HCT116 (cell line): Measurements from ENCODE around the gene ZNF471.

Experiments used
- ATF3 ChIP-seq: IDR thresholded peaks from 2 replicates; pipeline ENCODE4 v1.6.1; 2012
- CBX3 ChIP-seq: IDR thresholded peaks from 2 replicates; pipeline ENCODE4 v1.6.1; 2012; ENCODE audit warnings: low read depth
- CEBPB ChIP-seq: IDR thresholded peaks from 2 replicates; pipeline ENCODE4 v1.6.1; 2012; ENCODE audit warnings: low read depth
- FOSL1 ChIP-seq: IDR thresholded peaks from 2 replicates; pipeline ENCODE4 v1.6.1; 2012; ENCODE audit warnings: low read depth
- POLR2A ChIP-seq: IDR thresholded peaks from 2 replicates; pipeline ENCODE4 v1.7.0; 2011; ENCODE audit warnings: borderline replicate concordance; ENCODE audit not compliant: insufficient read depth, insufficient read length; ENCODE audit errors: extremely low read depth
- POLR2AphosphoS5 ChIP-seq: IDR thresholded peaks from 2 replicates; pipeline ENCODE4 v1.6.1; 2011; ENCODE audit warnings: mild to moderate bottlenecking, low read depth, low read length, moderate library complexity
- RAD21 ChIP-seq: IDR thresholded peaks from 2 replicates; pipeline ENCODE4 v1.6.1; 2012; ENCODE audit warnings: low read depth, mild to moderate bottlenecking
- YY1 ChIP-seq: IDR thresholded peaks from 2 replicates; pipeline ENCODE4 v1.6.1; 2011; ENCODE audit warnings: low read length, low read depth, moderate library complexity, mild to moderate bottlenecking; ENCODE audit not compliant: insufficient replicate concordance; ENCODE audit errors: extremely low read depth
- ZNF274 ChIP-seq: fragments of 200-500 bp; sonication (Bioruptor generic); IDR thresholded peaks from 2 replicates; pipeline ENCODE4 v1.6.1; 2014; ENCODE audit warnings: mild to moderate bottlenecking, low read depth, low read length, inconsistent platforms
- TF ChIP-seq, protein P1 (sequence below), 3 experiments: fragments of 200-600 bp in 1 of 3; sonication (generic) in 1 of 3; IDR thresholded peaks in 2 of 3; conservative IDR thresholded peaks in 1 of 3; 2 replicates each; pipeline ENCODE4 v1.5.1; 2012 to 2017; ENCODE audit warnings: low read depth in 2 of 3, low read length in 2 of 3, antibody characterized with exemption in 1 of 3, borderline replicate concordance in 1 of 3, control low read depth in 1 of 3, mild to moderate bottlenecking in 1 of 3, mixed read lengths in 1 of 3, mixed run types in 1 of 3, moderate library complexity in 1 of 3; ENCODE audit not compliant: insufficient read depth in 1 of 3
- TF ChIP-seq, protein P2 (sequence below): IDR thresholded peaks from 2 replicates; pipeline ENCODE4 v1.6.1; 2012
- TF ChIP-seq, protein P3 (sequence below): IDR thresholded peaks from 2 replicates; pipeline ENCODE4 v1.6.1; 2012; ENCODE audit warnings: low read depth

- TF ChIP-seq, protein P1, sequence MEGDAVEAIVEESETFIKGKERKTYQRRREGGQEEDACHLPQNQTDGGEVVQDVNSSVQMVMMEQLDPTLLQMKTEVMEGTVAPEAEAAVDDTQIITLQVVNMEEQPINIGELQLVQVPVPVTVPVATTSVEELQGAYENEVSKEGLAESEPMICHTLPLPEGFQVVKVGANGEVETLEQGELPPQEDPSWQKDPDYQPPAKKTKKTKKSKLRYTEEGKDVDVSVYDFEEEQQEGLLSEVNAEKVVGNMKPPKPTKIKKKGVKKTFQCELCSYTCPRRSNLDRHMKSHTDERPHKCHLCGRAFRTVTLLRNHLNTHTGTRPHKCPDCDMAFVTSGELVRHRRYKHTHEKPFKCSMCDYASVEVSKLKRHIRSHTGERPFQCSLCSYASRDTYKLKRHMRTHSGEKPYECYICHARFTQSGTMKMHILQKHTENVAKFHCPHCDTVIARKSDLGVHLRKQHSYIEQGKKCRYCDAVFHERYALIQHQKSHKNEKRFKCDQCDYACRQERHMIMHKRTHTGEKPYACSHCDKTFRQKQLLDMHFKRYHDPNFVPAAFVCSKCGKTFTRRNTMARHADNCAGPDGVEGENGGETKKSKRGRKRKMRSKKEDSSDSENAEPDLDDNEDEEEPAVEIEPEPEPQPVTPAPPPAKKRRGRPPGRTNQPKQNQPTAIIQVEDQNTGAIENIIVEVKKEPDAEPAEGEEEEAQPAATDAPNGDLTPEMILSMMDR (IDR thresholded peaks at IDR 0.05 in 2 of 3, conservative IDR thresholded peaks at IDR 0.05 in 1 of 3; ENCODE audit: borderline replicate concordance in 1 of 3, insufficient read depth in 1 of 3, low read depth in 2 of 3, low read length in 2 of 3) = no peak
- TF ChIP-seq, protein P2, sequence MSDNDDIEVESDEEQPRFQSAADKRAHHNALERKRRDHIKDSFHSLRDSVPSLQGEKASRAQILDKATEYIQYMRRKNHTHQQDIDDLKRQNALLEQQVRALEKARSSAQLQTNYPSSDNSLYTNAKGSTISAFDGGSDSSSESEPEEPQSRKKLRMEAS = no peak
- no peak for TF ChIP-seq POLR2AphosphoS5
- no peak for TF ChIP-seq ZNF274
- TF ChIP-seq RAD21 = no peak
- TF ChIP-seq CEBPB = no peak
- no peak for TF ChIP-seq POLR2A
- TF ChIP-seq, protein P3, sequence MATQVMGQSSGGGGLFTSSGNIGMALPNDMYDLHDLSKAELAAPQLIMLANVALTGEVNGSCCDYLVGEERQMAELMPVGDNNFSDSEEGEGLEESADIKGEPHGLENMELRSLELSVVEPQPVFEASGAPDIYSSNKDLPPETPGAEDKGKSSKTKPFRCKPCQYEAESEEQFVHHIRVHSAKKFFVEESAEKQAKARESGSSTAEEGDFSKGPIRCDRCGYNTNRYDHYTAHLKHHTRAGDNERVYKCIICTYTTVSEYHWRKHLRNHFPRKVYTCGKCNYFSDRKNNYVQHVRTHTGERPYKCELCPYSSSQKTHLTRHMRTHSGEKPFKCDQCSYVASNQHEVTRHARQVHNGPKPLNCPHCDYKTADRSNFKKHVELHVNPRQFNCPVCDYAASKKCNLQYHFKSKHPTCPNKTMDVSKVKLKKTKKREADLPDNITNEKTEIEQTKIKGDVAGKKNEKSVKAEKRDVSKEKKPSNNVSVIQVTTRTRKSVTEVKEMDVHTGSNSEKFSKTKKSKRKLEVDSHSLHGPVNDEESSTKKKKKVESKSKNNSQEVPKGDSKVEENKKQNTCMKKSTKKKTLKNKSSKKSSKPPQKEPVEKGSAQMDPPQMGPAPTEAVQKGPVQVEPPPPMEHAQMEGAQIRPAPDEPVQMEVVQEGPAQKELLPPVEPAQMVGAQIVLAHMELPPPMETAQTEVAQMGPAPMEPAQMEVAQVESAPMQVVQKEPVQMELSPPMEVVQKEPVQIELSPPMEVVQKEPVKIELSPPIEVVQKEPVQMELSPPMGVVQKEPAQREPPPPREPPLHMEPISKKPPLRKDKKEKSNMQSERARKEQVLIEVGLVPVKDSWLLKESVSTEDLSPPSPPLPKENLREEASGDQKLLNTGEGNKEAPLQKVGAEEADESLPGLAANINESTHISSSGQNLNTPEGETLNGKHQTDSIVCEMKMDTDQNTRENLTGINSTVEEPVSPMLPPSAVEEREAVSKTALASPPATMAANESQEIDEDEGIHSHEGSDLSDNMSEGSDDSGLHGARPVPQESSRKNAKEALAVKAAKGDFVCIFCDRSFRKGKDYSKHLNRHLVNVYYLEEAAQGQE = no peak
- TF ChIP-seq FOSL1 = no peak
- no peak for TF ChIP-seq YY1
- no peak for TF ChIP-seq ATF3
- no peak for TF ChIP-seq CBX3
Measured at GRCh38 chr19:56562766-56563165, 55.1 kb downstream of the ZNF471 start.
